22Rv1 (cell line): ENCODE results near the gene BDH1.

Experiments used
- ZFX ChIP-seq: fragments of 450-650 bp; IDR thresholded peaks from 2 replicates; pipeline ENCODE4 v1.6.1; 2017; ENCODE audit warnings: antibody characterized with exemption, borderline replicate concordance
- TF ChIP-seq, protein P1 (sequence below): fragments of 450-650 bp; IDR thresholded peaks from 2 replicates; pipeline ENCODE4 v1.5.1; 2017; ENCODE audit warnings: mild to moderate bottlenecking

DNA sequence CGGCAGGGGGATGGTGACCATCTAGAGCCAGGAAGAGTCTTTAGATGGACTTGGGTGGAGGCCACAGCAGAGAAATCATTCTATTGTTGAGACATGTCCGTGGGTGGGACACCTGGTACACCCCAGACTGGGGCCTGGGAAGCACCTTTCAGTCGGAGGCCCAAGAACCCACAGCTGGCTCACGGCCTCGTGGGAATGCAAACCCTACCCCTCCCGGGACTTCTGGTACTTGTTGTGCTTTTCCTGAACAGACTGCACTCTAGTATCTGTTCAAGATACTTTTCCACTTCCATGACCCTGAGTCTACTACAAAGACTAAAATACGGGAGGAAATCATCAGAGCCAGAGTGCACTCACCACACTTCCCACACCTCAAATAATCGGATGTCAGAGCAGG is 60.7 kb downstream of the BDH1 start:
- TF ChIP-seq, protein P1, sequence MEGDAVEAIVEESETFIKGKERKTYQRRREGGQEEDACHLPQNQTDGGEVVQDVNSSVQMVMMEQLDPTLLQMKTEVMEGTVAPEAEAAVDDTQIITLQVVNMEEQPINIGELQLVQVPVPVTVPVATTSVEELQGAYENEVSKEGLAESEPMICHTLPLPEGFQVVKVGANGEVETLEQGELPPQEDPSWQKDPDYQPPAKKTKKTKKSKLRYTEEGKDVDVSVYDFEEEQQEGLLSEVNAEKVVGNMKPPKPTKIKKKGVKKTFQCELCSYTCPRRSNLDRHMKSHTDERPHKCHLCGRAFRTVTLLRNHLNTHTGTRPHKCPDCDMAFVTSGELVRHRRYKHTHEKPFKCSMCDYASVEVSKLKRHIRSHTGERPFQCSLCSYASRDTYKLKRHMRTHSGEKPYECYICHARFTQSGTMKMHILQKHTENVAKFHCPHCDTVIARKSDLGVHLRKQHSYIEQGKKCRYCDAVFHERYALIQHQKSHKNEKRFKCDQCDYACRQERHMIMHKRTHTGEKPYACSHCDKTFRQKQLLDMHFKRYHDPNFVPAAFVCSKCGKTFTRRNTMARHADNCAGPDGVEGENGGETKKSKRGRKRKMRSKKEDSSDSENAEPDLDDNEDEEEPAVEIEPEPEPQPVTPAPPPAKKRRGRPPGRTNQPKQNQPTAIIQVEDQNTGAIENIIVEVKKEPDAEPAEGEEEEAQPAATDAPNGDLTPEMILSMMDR, result no peak
- no peak for TF ChIP-seq ZFX
